ENCODE measurements around the gene FITM1.

FITM1 gene

DNA sequence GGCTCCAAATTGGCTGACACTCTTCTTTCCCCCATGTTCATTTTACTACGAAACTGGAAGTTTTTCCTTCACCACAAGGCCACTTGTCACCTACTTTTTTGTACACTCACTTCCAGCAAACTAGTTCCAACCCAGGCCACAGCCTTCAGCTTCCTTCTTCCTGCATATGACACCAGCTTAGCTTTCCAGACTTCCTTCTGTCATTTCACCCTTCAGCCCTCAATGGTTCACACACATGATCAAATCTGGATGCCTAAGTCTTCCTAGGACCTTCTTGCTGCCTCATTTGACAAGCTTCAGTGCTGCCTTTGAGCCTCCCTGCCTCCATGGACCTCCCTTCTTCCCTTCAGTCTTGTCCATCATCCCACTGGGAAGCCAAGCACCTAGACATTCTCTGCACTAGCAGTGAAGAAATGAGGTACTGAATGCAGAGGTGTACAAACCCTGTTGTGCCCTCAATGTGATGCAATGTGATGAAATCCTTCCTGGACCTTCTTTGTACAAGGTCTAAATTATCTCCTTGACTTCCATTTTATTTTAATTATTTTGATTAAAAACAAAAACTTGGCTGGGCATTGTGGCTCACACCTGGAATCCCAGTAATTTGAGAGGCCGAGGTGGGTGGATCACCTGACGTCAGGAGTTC, 37.1 kb downstream of the FITM1 start:
- DNase-seq: no peak

- peak; percentile 66 for DNase-seq
These were observed 41.2 kb downstream of the FITM1 start, which contains the start of gene REC8 for GRCh38 chr14:24171422-24172260. Gene REC8 (plus strand): TSS chr14:24172080. CDS start chr14:24172553, 473 bp downstream.

- no peak for DNase-seq
These were observed 41.9 kb downstream of the FITM1 start for GRCh38 chr14:24172261-24172860.

- DNase-seq: no peak
These were observed 42.4 kb downstream of the FITM1 start for GRCh38 chr14:24172871-24173281.

- DNase-seq: no peak
These were observed 46.1 kb downstream of the FITM1 start for GRCh38 chr14:24176599-24176998.

DNA sequence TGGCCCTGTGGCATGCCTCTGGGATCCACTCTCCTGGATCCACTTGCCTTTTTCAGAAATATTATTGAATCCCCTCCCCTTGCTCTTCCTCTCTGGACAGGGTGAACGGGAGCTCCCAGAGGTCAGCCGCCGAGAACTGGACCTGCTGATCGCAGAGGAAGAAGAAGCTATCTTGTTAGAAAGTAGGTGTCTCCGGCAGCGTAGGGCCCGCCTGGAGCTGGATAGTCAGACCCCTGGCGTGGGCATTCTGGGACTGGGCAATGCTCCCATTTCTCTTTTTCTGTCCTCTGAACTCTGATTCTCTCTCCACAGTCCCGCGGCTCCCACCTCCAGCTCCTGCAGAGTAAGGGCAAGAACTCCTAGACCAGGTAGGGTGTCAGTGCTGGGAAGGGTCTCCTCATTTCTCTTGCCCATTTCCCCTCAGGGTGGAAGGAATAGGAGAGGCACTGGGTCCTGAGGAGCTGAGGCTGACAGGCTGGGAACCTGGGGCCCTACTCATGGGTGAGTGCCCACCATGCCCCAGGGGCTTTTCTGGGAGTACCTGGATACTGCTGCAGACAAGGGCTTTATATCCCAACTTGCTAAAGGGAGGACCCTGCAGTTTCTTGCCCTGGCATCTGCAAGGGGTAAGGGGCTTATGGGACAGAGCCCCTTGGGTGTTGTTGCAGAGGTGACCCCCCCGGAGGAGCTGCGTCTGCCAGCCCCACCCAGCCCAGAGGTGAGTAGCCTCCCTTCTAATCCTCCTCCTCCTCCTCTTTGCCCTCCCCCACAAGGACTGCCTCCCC, 46.8 kb downstream of the FITM1 start:
- DNase-seq: no peak

DNA sequence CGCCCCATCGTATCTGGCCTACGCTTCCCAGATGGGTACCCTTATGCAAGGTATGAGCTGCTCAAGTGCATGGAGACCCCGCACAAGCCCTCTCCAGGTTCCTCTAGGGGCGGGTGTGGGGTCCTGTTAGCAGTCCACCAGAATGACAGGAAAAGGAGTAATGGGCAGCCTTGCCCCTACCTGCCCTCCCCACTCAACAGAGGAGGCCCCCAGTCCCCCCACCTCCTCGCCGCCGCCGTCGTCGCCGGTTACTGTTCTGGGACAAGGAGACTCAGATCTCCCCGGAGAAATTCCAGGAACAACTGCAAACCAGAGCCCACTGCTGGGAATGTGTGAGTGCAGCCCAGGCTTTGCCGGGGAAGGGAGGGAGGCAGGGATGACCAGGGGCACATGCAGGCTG, 47.4 kb downstream of the FITM1 start:
- no peak for DNase-seq

GRCh38 chr14:24178399-24179178, 48.1 kb downstream of the FITM1 start:
- no peak for DNase-seq

DNA sequence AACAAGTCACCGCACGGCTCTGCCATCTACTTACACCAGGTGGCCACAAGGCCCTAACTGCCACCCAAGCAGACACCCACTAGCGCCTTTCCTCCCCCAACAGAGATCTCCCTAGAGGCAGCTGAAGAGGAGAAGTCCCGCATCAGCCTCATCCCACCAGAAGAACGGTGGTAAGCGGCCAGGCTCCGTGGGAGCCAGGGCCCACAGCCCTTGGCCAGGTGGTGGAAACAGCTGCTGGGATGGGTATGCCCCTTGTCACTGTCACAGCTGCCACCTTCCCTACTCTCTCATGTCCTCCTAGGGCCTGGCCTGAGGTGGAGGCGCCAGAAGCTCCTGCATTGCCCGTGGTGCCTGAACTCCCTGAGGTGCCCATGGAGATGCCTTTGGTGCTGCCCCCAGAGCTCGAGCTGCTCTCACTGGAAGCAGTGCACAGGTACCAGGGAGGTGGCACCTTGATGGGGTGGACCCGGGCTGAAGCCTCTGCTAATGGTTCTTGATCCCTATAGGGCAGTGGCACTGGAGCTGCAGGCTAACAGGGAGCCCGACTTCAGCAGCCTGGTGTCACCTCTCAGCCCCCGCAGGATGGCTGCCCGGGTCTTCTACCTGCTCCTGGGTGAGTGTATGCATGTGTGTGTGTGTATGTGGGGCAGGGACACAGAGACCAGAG, 49.0 kb downstream of the FITM1 start:
- DNase-seq: no peak

GRCh38 chr14:24179961-24180796, 49.7 kb downstream of the FITM1 start:
- DNase-seq: no peak

DNA sequence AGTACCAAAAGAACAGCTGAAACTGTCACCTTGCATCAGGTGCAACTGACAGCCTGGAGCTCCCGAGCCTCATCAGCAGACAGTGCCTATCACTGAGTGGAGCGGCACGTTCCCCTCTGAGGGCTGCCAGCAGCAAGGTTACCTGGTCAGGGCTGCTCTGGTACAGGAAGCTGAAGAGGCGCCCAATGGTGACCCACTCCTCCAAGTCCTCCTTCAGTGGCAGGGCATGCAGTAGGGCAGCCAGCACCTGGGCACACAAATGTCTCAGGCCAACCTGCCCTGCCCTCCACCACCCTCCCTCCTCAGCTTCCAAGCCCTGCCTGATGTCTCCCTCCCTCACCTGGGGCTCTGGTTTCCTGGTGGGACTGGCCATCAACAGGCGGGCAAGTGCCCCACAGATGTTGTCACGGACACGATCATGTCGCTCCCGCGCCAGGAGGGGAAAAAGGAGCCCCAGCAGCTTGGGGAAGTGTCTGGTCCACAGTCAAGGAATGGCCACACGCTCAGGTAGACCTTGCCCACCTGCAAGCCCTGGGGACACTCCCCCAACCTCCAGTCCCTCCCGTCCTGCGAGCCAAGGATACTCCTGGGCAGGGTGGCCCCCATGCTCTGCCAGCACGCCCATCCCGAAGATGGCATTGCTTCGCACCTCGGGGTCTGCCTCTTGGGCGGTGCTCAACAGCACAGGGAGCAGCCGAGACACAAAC, 51.1 kb downstream of the FITM1 start:
- DNase-seq: no peak
